ENCODE data around the gene RUVBL1. TPM values are rescaled to one million over a fixed set of nuclear protein-coding genes. Genes with fewer than 3 reads are reported as not detected.

The RUVBL1 gene
- total RNA-seq, 6 donors from 2014 or later, result 16.0 to 26.9 (median 21.8) TPM

- H3K27me3 ChIP-seq, result no peaks in the 10 kb centered on the region
- no peaks in the 10 kb centered on the region for H3K9me3 ChIP-seq
- H3K4me3 ChIP-seq, result no peak overlapping the region
- DNase-seq (no peak), ATAC-seq (ENCODE audit: low FRiP score in 2 of 2) (no peak)
- H3K4me1 ChIP-seq, result peaks cover 0 to 4% (median under 1%) of the 10 kb centered on the region in 4 donors
- WGBS, 2 donors, result 77 to 81% methylated on average over 7 of the region's 7 CpGs
- peaks cover 73 to 100% (median 95%) of the 10 kb centered on the region in 4 donors for H3K36me3 ChIP-seq
- H3K27ac ChIP-seq, result no peak overlapping the region
- TF ChIP-seq CTCF (IDR thresholded peaks at IDR 0.05) (no peak), EP300 (IDR thresholded peaks at IDR 0.05) (no peak), POLR2A (IDR thresholded peaks at IDR 0.05) (no peak), POLR2AphosphoS5 (IDR thresholded peaks at IDR 0.05) (no peak)
Measured at GRCh38 chr3:128067489-128067888, 56.1 kb downstream of the RUVBL1 start.

GRCh38 chr3:128066676-128067075 lies 56.9 kb downstream of the RUVBL1 start:
- Histone ChIP-seq H3K4me3 (no peak overlapping the region), H3K36me3 (peaks cover 80 to 100% (median 96%) of the 10 kb centered on the region in 4 donors), H3K9me3 (no peaks in the 10 kb centered on the region), H3K27ac (no peak overlapping the region), H3K4me1 (peaks cover 0 to 2% (median 0%) of the 10 kb centered on the region in 4 donors), H3K27me3 (no peaks in the 10 kb centered on the region)
- TF ChIP-seq CTCF (IDR thresholded peaks at IDR 0.05) (no peak), POLR2AphosphoS5 (IDR thresholded peaks at IDR 0.05) (no peak), EP300 (IDR thresholded peaks at IDR 0.05) (no peak), POLR2A (IDR thresholded peaks at IDR 0.05) (no peak)
- DNase-seq (no peak), ATAC-seq (ENCODE audit: low FRiP score in 2 of 2) (no peak)
- WGBS, 2 donors, result 95 to 96% methylated on average over 9 of the region's 9 CpGs

- WGBS, 2 donors, result 80 to 94% methylated on average over 4 of the region's 4 CpGs
Measured at GRCh38 chr3:128066114-128066513, 57.5 kb downstream of the RUVBL1 start.

GRCh38 chr3:128064962-128065361 lies 58.6 kb downstream of the RUVBL1 start:
- Histone ChIP-seq H3K9me3 (no peaks in the 10 kb centered on the region), H3K4me1 (peaks cover 0 to 5% (median 0%) of the 10 kb centered on the region in 4 donors), H3K4me3 (no peak overlapping the region), H3K36me3 (peaks cover 82 to 100% (median 96%) of the 10 kb centered on the region in 4 donors), H3K27ac (no peak overlapping the region), H3K27me3 (no peaks in the 10 kb centered on the region)
- DNase-seq (no peak), ATAC-seq (ENCODE audit: low FRiP score in 2 of 2) (no peak)
- 92 to 94% methylated on average over 6 of the region's 6 CpGs for WGBS, 2 donors
- TF ChIP-seq CTCF (IDR thresholded peaks at IDR 0.05) (no peak), EP300 (IDR thresholded peaks at IDR 0.05) (no peak), POLR2A (IDR thresholded peaks at IDR 0.05) (no peak), POLR2AphosphoS5 (IDR thresholded peaks at IDR 0.05) (no peak)

More at GRCh38 chr3:128066114-128066513, 57.5 kb downstream of the RUVBL1 start:
- ATAC-seq (ENCODE audit: low FRiP score in 2 of 2) (no peak), DNase-seq (no peak)
- Histone ChIP-seq H3K9me3 (no peaks in the 10 kb centered on the region), H3K27ac (no peak overlapping the region), H3K27me3 (no peaks in the 10 kb centered on the region), H3K36me3 (peaks cover 82 to 100% (median 96%) of the 10 kb centered on the region in 4 donors), H3K4me3 (no peak overlapping the region), H3K4me1 (peaks cover 0 to 5% (median 0%) of the 10 kb centered on the region in 4 donors)
- no peak for TF ChIP-seq EP300 (IDR thresholded peaks at IDR 0.05)
- TF ChIP-seq CTCF (IDR thresholded peaks at IDR 0.05), result no peak
- TF ChIP-seq POLR2A (IDR thresholded peaks at IDR 0.05), result no peak
- no peak for TF ChIP-seq POLR2AphosphoS5 (IDR thresholded peaks at IDR 0.05)

GRCh38 chr3:128063865-128064264 lies 59.7 kb downstream of the RUVBL1 start:
- ATAC-seq (ENCODE audit: low FRiP score in 2 of 2) (no peak), DNase-seq (no peak)
- H3K9me3 ChIP-seq, result no peaks in the 10 kb centered on the region
- no peak overlapping the region for H3K4me3 ChIP-seq
- peaks cover 0 to 5% (median 0%) of the 10 kb centered on the region in 4 donors for H3K4me1 ChIP-seq
- H3K27ac ChIP-seq, result no peak overlapping the region
- H3K27me3 ChIP-seq, result no peaks in the 10 kb centered on the region
- 93 to 100% methylated on average over 2 of the region's 2 CpGs for WGBS, 2 donors
- TF ChIP-seq POLR2AphosphoS5 (IDR thresholded peaks at IDR 0.05), result no peak
- peaks cover 85 to 100% (median 96%) of the 10 kb centered on the region in 4 donors for H3K36me3 ChIP-seq
